HG03066 (cell line): ENCODE results near the gene SEMA5B.

ENCODE experiments used
- ATAC-seq: cut with Tn5 transposase; IDR thresholded peaks from one replicate; pipeline ENCODE4 v1.9.1; 2021; ENCODE audit warnings: low read depth; ENCODE audit not compliant: unreplicated experiment

The SEMA5B gene

DNA sequence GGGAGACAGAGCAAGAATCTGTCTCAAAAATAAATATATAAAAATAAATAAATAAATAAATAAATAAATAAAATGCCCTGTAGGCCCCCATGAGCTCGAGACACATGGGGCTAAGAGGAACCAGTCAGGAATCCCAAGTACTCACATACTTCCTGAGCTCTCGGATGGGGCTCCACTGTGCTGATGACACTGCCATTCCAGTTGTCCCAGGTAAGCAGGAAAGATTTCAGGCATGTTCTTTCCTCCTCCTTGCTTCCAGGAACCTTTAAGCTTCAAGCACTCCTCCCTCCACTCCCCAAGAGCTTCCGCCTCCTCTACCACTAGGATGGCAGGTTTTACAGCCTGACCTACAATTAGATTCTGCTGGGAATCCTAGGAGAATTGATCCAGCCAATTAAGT lies 119.3 kb downstream of the SEMA5B start:
- no peak for ATAC-seq

GRCh38 chr3:122907471-122907870 lies 120.1 kb downstream of the SEMA5B start:
- no peak for ATAC-seq

DNA sequence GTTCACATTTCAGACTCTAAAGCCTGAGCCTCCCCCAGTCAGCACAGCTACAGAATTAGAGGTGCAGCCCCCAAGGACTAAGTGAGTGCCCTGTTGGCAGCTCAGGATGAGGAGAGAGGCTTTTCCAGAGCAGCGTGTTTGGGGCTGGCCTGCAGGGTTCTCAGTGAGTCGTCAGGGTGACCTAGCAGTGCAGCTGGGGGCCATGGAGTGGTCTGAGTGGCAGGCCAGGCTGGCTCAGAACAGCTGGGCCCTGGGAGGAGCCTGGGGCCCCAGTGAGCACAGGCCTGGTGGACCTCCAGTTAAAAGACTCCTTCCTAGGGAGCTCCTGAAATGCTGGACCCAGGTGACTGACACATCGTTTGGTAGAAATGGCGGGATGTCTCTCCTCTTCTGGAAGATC lies 124.4 kb downstream of the SEMA5B start:
- ATAC-seq: no peak

- ATAC-seq: no peak
Measured at GRCh38 chr3:122902326-122902725, 125.2 kb downstream of the SEMA5B start.

DNA sequence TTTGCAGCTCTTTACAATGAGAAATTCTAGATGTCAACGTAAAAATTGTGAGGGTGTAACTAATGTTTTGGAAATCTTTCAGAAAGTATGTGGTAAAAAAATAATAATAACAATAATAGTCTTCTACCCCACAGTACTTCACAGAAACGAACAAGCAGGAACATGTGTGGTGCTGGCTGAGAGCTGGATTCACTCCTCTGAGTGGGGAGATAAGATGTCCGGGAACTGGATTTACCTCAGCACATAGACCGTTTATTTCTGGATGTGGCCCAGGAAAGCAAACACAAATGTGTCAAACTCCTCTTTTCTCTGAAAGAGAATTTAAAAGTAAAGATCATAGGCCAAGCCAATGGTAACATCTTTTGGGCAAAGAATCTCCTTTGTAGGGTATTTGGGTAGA lies 129.3 kb downstream of the SEMA5B start:
- ATAC-seq: no peak

GRCh38 chr3:122893754-122894668 lies 133.6 kb downstream of the SEMA5B start:
- no peak for ATAC-seq

- no peak for ATAC-seq
Measured at GRCh38 chr3:122893282-122893681, 134.3 kb downstream of the SEMA5B start.

DNA sequence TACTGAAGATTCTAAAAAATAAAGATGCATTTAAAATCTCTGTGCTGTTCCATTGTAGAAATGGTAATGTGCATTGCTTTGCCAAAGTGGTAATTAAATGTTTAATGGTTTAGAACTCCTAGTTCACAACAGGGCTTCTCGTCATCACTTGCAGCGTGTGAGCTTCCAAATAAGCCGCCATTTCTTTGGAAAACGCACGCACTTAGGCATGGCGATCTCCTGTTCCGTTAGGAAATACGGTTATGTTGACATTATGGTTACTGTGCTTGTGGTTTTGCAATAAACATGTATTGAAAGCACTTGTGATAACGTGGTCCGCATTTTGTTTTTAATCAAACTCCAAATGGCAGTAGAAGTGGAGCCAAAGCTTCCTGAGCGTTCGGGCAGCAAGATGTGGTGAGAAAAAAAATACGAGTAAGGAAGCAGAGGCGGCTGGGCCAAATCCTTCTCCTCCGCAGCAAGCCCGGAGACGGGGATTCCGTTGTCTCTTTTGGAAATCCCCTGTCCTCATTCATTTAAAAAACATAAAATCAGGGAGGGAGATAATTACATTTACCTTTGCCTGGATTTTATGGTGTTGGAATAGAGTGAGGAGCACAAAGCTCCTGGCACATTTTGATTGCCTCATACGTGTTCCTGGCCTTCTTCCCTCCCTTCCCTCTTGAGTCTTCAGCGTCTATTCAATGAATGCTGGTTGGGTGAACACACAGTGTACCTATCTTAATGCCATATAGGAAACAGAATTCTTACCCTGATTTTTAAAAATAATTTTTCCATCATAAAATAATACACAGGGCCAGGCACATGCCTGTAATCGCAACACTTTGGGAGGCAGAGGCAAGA lies 135.2 kb downstream of the SEMA5B start:
- no peak for ATAC-seq

- no peak for ATAC-seq
Measured at GRCh38 chr3:122890720-122891220, 136.8 kb downstream of the SEMA5B start.

DNA sequence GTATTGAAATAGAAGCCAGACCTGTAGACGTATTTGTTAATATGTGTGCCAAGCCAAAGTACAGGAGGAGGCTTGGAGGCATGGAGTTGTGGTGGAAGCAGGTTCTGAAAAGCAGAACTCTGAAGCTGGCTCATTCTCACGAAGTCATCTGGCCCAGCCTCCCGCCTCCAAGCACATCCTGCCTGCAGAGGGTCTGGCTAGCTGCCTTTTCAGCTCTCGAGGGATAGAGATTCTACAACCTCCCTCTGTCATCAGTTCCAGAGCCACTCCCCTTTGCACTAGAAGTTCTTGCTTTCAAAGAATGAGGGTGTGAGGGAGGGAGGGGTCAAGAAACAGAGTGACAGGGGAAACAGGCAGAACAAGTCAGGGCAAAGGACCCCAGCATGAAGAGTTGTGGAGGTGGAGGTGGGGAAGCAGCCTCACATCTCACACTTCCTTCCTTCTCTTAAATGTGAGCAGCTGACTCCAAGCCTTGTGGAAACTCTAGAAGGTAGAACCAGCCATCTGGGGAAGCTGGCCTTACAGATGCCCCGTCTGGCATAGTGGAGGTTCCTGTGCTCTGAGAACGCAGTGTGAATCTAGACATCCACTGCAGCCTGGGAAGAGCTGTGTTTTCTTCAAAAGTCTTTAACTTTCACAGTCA lies 137.4 kb downstream of the SEMA5B start:
- peak; percentile 61 for ATAC-seq

GRCh38 chr3:122886946-122887345 lies 140.6 kb downstream of the SEMA5B start:
- ATAC-seq: no peak

- no peak for ATAC-seq
Measured at GRCh38 chr3:122886251-122886650, 141.3 kb downstream of the SEMA5B start.

DNA sequence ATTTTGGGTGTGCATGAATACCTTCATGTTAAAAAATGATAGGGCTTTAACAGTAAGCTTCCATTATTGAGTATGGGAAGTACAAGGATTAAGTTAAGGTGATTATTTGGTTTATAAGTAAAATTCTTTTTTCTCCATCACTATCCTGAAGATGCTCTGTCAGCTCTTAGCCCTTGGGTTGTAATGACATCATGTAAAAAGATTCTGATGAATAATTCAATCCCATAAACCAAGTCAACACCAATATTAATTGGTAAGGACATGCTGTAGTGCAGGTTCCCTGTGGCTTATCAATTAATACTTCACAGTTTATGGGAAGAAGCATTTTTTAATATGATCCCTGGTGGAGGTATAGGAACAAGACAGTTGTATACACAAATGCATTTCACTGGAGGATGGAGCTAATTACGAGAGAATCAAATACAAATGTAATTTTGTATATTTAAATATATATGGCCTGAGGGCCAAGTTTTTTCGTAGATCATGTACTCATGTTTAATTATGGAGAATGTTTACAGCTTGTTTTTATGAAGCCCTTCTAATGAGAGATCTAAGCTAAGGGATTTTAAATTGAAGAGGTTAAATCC lies 145.1 kb downstream of the SEMA5B start:
- no peak for ATAC-seq

- no peak for ATAC-seq
Measured at GRCh38 chr3:122880624-122881023, 146.9 kb downstream of the SEMA5B start.

GRCh38 chr3:122880173-122880572 lies 147.4 kb downstream of the SEMA5B start:
- ATAC-seq: no peak

- no peak for ATAC-seq
Measured at GRCh38 chr3:122875547-122876127, 151.9 kb downstream of the SEMA5B start.

DNA sequence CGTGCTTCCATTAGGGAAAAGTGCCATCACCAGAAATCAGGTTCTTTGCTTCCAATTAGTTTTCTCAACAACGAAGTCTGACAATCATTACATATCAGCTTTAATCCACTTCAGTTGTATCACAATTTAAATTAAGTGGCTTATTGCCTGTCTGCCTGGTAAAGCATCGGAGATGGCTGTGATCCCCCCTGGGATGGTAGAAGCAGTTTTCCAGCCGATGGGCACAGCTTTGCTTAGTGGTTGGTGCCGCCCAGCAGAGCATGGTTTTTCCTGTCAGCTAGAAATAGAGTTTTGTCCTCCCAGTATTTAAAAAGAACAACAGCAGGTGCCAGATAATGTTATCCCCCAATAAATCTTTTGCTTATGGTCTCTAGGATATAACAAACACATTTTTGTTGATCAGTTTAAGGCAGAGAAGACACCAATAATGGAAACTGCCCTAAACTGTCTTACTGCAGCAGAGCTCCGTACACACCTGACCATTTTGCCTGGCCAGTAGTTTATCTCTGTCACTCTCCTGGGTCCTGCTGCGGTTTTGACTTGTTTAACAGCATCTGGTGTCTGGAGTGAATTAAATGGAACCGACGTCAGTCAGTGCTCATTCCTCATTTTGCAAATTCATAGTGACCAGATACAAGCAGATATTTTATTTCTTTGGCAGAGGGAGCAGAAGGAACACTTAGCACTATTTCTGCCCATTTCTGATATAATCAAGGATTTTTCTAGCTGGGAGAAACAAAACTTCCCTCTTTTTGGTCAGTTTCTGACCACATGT lies 153.6 kb downstream of the SEMA5B start:
- no peak for ATAC-seq

- no peak for ATAC-seq
Measured at GRCh38 chr3:122868322-122868721, 159.2 kb downstream of the SEMA5B start.

DNA sequence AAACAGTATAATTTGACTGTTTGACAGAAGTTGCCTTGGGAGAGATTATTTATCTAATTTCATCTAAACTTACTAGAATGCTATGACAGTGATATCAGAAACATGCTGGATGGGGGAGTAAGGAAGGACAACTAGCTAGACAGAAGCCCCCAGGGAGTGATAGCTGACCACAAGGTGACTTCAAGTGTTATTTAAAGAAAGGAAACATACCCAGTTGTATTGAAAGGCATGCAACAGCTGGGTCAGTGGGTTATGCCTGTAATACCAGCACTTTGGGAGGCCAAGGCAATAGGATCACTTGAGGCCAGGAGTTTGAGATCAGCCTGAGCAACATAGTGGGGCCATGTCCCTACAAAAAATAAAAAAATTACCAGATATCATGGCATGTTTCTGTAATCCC lies 163.1 kb downstream of the SEMA5B start:
- no peak for ATAC-seq
